GM12878 (cell line): ENCODE results near the gene VRK3. TPM values are rescaled to one million over a fixed set of nuclear protein-coding genes. Genes with fewer than 3 reads are reported as not detected.

Experiments used
- ATAC-seq: fragments of 200-7000 bp; cut with Tn5 transposase; 3 replicates; pipeline ENCODE4 v1.9.1; 2020; ENCODE audit warnings: mild to moderate bottlenecking, moderate library complexity
- BruUV-seq: library from RNA; stranded (reverse); fragments of 400-500 nt; replicated peaks from 2 replicates; lab custom pipeline; 2021; lab: Mats Ljungman, UMichigan
- CTCF ChIA-PET: fragments of 300-600 bp; sonication (Branson Sonifier 250); formaldehyde crosslinking; extraction: SDS; loops from one replicate; lab custom pipeline; 2021; ENCODE audit warnings: inconsistent platforms; lab: Yijun Ruan, JAX
- POLR2A ChIA-PET: fragments of 350-600 bp; formaldehyde crosslinking; extraction: SDS; loops from one replicate; lab custom pipeline; 2021; ENCODE audit warnings: inconsistent platforms; lab: Charles Lee
- RAD21 ChIA-PET: fragments of 300-600 bp; sonication (Branson Sonifier 250); formaldehyde crosslinking; loops from one replicate; lab custom pipeline; 2023; ENCODE audit warnings: antibody characterized with exemption; ENCODE audit not compliant: unreplicated experiment; lab: Charles Lee
- SMC1A ChIA-PET: fragments of 300-600 bp; sonication (Branson Sonifier 250); formaldehyde crosslinking; loops from one replicate; lab custom pipeline; 2023; ENCODE audit not compliant: unreplicated experiment, uncharacterized antibody; lab: Charles Lee
- DNase-seq: peaks from one replicate; pipeline ENCODE4 v3.0.0-alpha.2; 2011; ENCODE audit warnings: low read depth, low spot score
- FAIRE-seq: peaks from 3 replicates; lab custom pipeline; 2011; peaks lifted over from hg19 to GRCh38; lab: Jason Lieb, UNC
- H2AFZ ChIP-seq: 2 replicates; pipeline ENCODE4 v1.6.0; 2011; ENCODE audit warnings: low read depth, low read length, control low read depth; ENCODE audit not compliant: control insufficient read depth
- H3K27ac ChIP-seq: 2 replicates; pipeline ENCODE4 v1.5.1; 2011; ENCODE audit warnings: control low read depth; ENCODE audit not compliant: control insufficient read depth, insufficient read depth
- H3K27me3 ChIP-seq, 2 experiments: replicated peaks in 1 of 2; 2 replicates each; pipeline versions ENCODE4 v1.6.0 to v1.6.1; 2011; ENCODE audit warnings: low read length in 1 of 2; ENCODE audit not compliant: control insufficient read depth in 2 of 2, insufficient read depth in 2 of 2
- H3K36me3 ChIP-seq, 2 experiments: 2 replicates each; pipeline ENCODE4 v1.5.1; 2011; ENCODE audit warnings: low read length in 1 of 2; ENCODE audit not compliant: control insufficient read depth in 2 of 2, insufficient read depth in 2 of 2
- H3K4me1 ChIP-seq: 2 replicates; pipeline ENCODE4 v1.6.1; 2011; ENCODE audit warnings: mild to moderate bottlenecking, low read length, moderate library complexity, mixed read lengths; ENCODE audit not compliant: control insufficient read depth, insufficient read depth
- H3K4me2 ChIP-seq: 2 replicates; pipeline ENCODE4 v1.6.0; 2011; ENCODE audit warnings: control low read depth; ENCODE audit not compliant: control insufficient read depth, insufficient read depth
- H3K4me3 ChIP-seq: fragments of 200-600 bp; sonication (generic); 2 replicates; pipeline ENCODE4 v1.5.1; 2016
- H3K79me2 ChIP-seq: 2 replicates; pipeline ENCODE4 v1.6.0; 2011; ENCODE audit warnings: low read length; ENCODE audit not compliant: control insufficient read depth, insufficient read depth
- H3K9ac ChIP-seq: 2 replicates; pipeline ENCODE4 v1.8.0; 2011; ENCODE audit warnings: low read length, control low read depth, mixed read lengths; ENCODE audit not compliant: control insufficient read depth, insufficient read depth
- H3K9me3 ChIP-seq: replicated peaks from 3 replicates; pipeline ENCODE4 v1.5.1; 2011; ENCODE audit warnings: mild to moderate bottlenecking, low read length; ENCODE audit not compliant: control insufficient read depth, insufficient read depth
- H4K20me1 ChIP-seq: 2 replicates; pipeline ENCODE4 v1.6.0; 2011; ENCODE audit not compliant: control insufficient read depth, insufficient read depth
- BRCA1 ChIP-seq: IDR thresholded peaks from 2 replicates; pipeline ENCODE4 v1.6.1; 2011; ENCODE audit warnings: low read depth, low read length, improper control_type of control experiment
- CHD4 ChIP-seq: fragments of 200-600 bp; sonication (generic); IDR thresholded peaks from 2 replicates; pipeline ENCODE4 v1.6.1; 2016; ENCODE audit warnings: mild to moderate bottlenecking
- GABPA ChIP-seq: IDR thresholded peaks from 2 replicates; pipeline ENCODE4 v1.6.1; 2014; ENCODE audit warnings: antibody characterized with exemption, low read depth, mild to moderate bottlenecking, inconsistent platforms
- HDAC6 ChIP-seq: fragments of 200-600 bp; sonication (generic); IDR thresholded peaks from one replicate; pipeline ENCODE4 v1.8.0; 2017; ENCODE audit warnings: antibody characterized with exemption; ENCODE audit not compliant: unreplicated experiment
- HSF1 ChIP-seq: fragments of 150-350 bp; IDR thresholded peaks from 2 replicates; pipeline ENCODE4 v1.6.1; 2014; ENCODE audit warnings: mild to moderate bottlenecking, low read depth, low read length
- IKZF2 ChIP-seq, 2 experiments: fragments of 450-650 bp; IDR thresholded peaks; 2 replicates each; pipeline ENCODE4 v1.6.1; 2017; ENCODE audit warnings: mild to moderate bottlenecking in 2 of 2, moderate library complexity in 2 of 2
- KDM1A ChIP-seq: fragments of 200-600 bp; sonication (generic); IDR thresholded peaks from 2 replicates; pipeline ENCODE4 v1.6.1; 2016; ENCODE audit warnings: borderline replicate concordance
- MEF2B ChIP-seq: fragments of 450-650 bp; IDR thresholded peaks from 2 replicates; pipeline ENCODE4 v1.6.1; 2018; ENCODE audit warnings: mild to moderate bottlenecking, moderate library complexity; ENCODE audit not compliant: partially characterized antibody, poor library complexity, severe bottlenecking
- MXI1 ChIP-seq: fragments of 150-350 bp; IDR thresholded peaks from 2 replicates; pipeline ENCODE4 v1.6.1; 2011; ENCODE audit warnings: low read depth, mild to moderate bottlenecking, inconsistent platforms, low read length, improper control_type of control experiment
- POU2F2 ChIP-seq: IDR thresholded peaks from 3 replicates; pipeline ENCODE4 v1.6.1; 2011; ENCODE audit warnings: low read depth, mild to moderate bottlenecking, low read length, borderline replicate concordance
- RAD21 ChIP-seq: IDR thresholded peaks from 2 replicates; pipeline ENCODE4 v1.6.1; 2011; ENCODE audit warnings: mild to moderate bottlenecking, low read depth, low read length, moderate library complexity; ENCODE audit not compliant: insufficient read depth
- RCOR1 ChIP-seq: conservative IDR thresholded peaks from 2 replicates; pipeline ENCODE4 v1.6.1; 2012; ENCODE audit warnings: low read depth, low read length, improper control_type of control experiment
- RELA ChIP-seq: fragments of 450-650 bp; IDR thresholded peaks from 2 replicates; pipeline ENCODE4 v1.8.0; 2014; ENCODE audit warnings: borderline replicate concordance; ENCODE audit not compliant: partially characterized antibody
- REST ChIP-seq: IDR thresholded peaks from 2 replicates; pipeline ENCODE4 v1.6.1; 2012; ENCODE audit warnings: mild to moderate bottlenecking, low read depth, low read length
- SIX5 ChIP-seq: IDR thresholded peaks from 2 replicates; pipeline ENCODE4 v1.6.1; 2011; ENCODE audit warnings: mild to moderate bottlenecking, low read depth, low read length, moderate library complexity; ENCODE audit not compliant: severe bottlenecking
- SMC3 ChIP-seq: IDR thresholded peaks from 2 replicates; pipeline ENCODE4 v1.6.1; 2011; ENCODE audit warnings: low read length, improper control_type of control experiment, borderline replicate concordance
- ZSCAN29 ChIP-seq: fragments of 450-650 bp; IDR thresholded peaks from 2 replicates; pipeline ENCODE4 v1.6.1; 2017; ENCODE audit warnings: mild to moderate bottlenecking, moderate library complexity
- WGBS: methylation state at CpG from one replicate; pipeline ENCODE4 v1.1.6; 2016; ENCODE audit warnings: low lambda C conversion rate; ENCODE audit not compliant: insufficient replicate concordance, insufficient coverage; ENCODE audit errors: missing lambda C conversion rate; 5-methylcytosine and 5-hydroxymethylcytosine counted together
- in situ Hi-C: fragments of 300-500 bp; cut with MboI; formaldehyde crosslinking; loops from 9 replicates; pipeline ENCODE4 v1.14.3; 2018; ENCODE audit warnings: mixed read lengths
- intact Hi-C: fragments of 100-400 bp; cut with micrococcal nuclease; formaldehyde crosslinking; loops from one replicate; pipeline ENCODE4 v1.14.2; 2022; ENCODE audit not compliant: unreplicated experiment
- polyA plus RNA-seq, 11 experiments: library from polyadenylated mRNA; depleted of rRNA in 4 of 11; unstranded in 6 of 11; stranded (reverse) in 5 of 11; fragments of >200 nt; fragmentation: Nextera tagmentation in 4 of 11; fragmentation: Illumina TruSeq in 1 of 11; extraction: Ambion mirVana in 4 of 11; extraction: Trizol in 1 of 11; gene quantifications; 1 replicate in 1 of 11; 2 replicates in 10 of 11; pipeline versions ENCODE4 v1.2.1 to v1.2.3, GENCODE V29; 2011 to 2016; ENCODE audit warnings: inconsistent platforms in 2 of 11, missing spikeins in 2 of 11, low read depth in 1 of 11
- total RNA-seq, 4 experiments: library from RNA; depleted of rRNA in 3 of 4; stranded (reverse); fragments of >200 nt in 3 of 4; fragmentation: Illumina TruSeq in 1 of 4; extraction: Trizol in 1 of 4; gene quantifications; 2 replicates each; pipeline versions ENCODE4 v1.2.1 to v1.2.3, GENCODE V29; 2013 to 2021

The VRK3 gene
- total and polyA plus RNA-seq, 10 of the 15 experiments (the other 5 are each of a cell fraction or from before 2014, with no cell fraction given), result 17.3 to 61.9 (median 35.5) TPM

GRCh38 chr19:49971991-49972411 lies 53.2 kb downstream of the VRK3 start:
- ATAC-seq (no peak), FAIRE-seq (no peak), DNase-seq (no peak)
- TF ChIP-seq BRCA1, result no peak
- TF ChIP-seq SMC3, result no peak
- no peak for TF ChIP-seq MEF2B
- no peak for TF ChIP-seq RAD21
- TF ChIP-seq IKZF2 (IDR thresholded peaks at IDR 0.05), result no peak
- no peak for TF ChIP-seq ZSCAN29
- TF ChIP-seq CHD4, result no peak
- no peak for TF ChIP-seq RELA
- TF ChIP-seq MXI1, result no peak
- TF ChIP-seq HSF1, result no peak
- TF ChIP-seq RCOR1, result no peak
- TF ChIP-seq SIX5, result no peak
- TF ChIP-seq GABPA, result no peak
- no peak for TF ChIP-seq HDAC6
- TF ChIP-seq POU2F2, result no peak
- TF ChIP-seq REST, result no peak
- no peak for TF ChIP-seq KDM1A
- no peaks in the 10 kb centered on the region for H3K4me1 ChIP-seq
- no peak overlapping the region for H2AFZ ChIP-seq
- SMC1A ChIA-PET, result no interaction called here
- no peak overlapping the region for H3K4me2 ChIP-seq
- RAD21 ChIA-PET, result no interaction called here
- BruUV-seq, result no TSS peak
- no peaks in the 10 kb centered on the region for H3K9me3 ChIP-seq
- no peak overlapping the region for H3K4me3 ChIP-seq
- no peaks in the 10 kb centered on the region for H3K36me3 ChIP-seq
- H3K27me3 ChIP-seq, result no peaks in the 10 kb centered on the region
- in situ Hi-C loops (no loop called here), intact Hi-C loops (no loop called here)
- H3K27ac ChIP-seq, result no peak overlapping the region
- H4K20me1 ChIP-seq, result no peaks in the 10 kb centered on the region
- POLR2A ChIA-PET, result interaction anchor here (0.6 kb wide), 1 partner anchor 129 kb away, joined by 8 read pairs; no protein-coding TSS in a partner anchor
- 64% methylated on average over 12 of the region's 12 CpGs for WGBS
- CTCF ChIA-PET, result no interaction called here
- H3K79me2 ChIP-seq, result no peaks in the 10 kb centered on the region
- no peak overlapping the region for H3K9ac ChIP-seq
